WERI-Rb-1 (cell line): ENCODE results near the gene PER2.

Source experiments
- DNase-seq: peaks from one replicate; pipeline ENCODE4 v3.0.0-alpha.2; 2020
- H3K27ac ChIP-seq: fragments of 250-450 bp; sonication (Bioruptor Pico); 2 replicates; pipeline ENCODE4 v1.5.1; 2020; ENCODE audit warnings: mild to moderate bottlenecking, moderate library complexity
- H3K27me3 ChIP-seq: fragments of 250-450 bp; sonication (Bioruptor Pico); 2 replicates; pipeline ENCODE4 v1.5.1; 2021; ENCODE audit warnings: mild to moderate bottlenecking, low read depth, moderate library complexity; ENCODE audit not compliant: insufficient read depth, severe bottlenecking
- H3K36me3 ChIP-seq: fragments of 250-450 bp; sonication (Bioruptor Pico); 2 replicates; pipeline ENCODE4 v1.5.1; 2020; ENCODE audit warnings: mild to moderate bottlenecking, moderate library complexity
- H3K4me3 ChIP-seq: 2 replicates; pipeline ENCODE4 v1.5.1; 2011; ENCODE audit warnings: low read depth, mild to moderate bottlenecking, control low read depth, low read length
- H3K9me3 ChIP-seq: fragments of 250-450 bp; sonication (Bioruptor Pico); 2 replicates; pipeline ENCODE4 v1.5.1; 2021; ENCODE audit warnings: mild to moderate bottlenecking, moderate library complexity; ENCODE audit not compliant: severe bottlenecking
- CTCF ChIP-seq: IDR thresholded peaks from 2 replicates; pipeline ENCODE4 v1.5.1; 2011; ENCODE audit warnings: low read depth, mild to moderate bottlenecking, control low read depth, inconsistent platforms, low read length

PER2 gene

GRCh38 chr2:238238311-238238765 is 50.1 kb downstream of the PER2 start:
- no peaks in the 10 kb centered on the region for H3K27me3 ChIP-seq
- H3K36me3 ChIP-seq, result peaks cover 20% of the 10 kb centered on the region
- peak overlapping the region; percentile 79 for H3K4me3 ChIP-seq
- H3K27ac ChIP-seq, result peak overlapping the region; percentile 100
- DNase-seq, result no peak
- no peaks in the 10 kb centered on the region for H3K9me3 ChIP-seq
- no peak for TF ChIP-seq CTCF

DNA sequence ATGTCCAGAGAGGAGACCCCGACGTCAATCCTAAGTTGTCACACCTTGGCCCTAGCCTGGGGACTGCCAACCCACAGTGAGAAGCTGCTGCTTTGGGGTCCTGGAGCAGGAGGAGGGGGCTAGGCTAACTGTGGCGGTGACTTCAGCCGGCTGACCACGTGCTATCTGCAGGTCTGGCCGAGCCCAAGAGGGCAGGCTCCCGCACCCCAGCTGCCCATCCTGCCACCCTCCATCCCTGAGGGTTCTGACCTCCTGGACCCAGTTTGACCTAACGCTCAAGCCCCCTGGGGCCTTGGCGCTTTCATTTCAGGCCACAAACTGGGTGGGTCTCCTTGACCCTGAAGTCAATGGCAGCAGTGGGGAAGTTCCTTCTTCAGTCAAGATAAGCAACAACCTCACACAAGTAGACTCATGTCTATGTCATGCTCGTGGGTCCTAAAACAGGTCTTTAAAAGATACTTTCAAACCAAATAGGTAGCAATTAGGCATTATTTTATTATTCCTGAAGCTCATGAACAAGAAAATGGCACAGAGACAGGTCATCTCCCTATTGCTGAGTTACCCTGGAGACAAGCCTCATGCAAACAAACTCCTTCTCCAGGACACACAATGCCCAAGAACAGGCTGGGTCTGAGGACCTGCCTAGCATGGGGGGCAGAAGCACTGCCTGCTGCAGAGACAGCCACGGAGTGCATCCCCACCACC is 50.8 kb downstream of the PER2 start:
- TF ChIP-seq CTCF, result no peak
- H3K27me3 ChIP-seq, result no peaks in the 10 kb centered on the region
- peaks cover 20% of the 10 kb centered on the region for H3K36me3 ChIP-seq
- no peaks in the 10 kb centered on the region for H3K9me3 ChIP-seq
- peak overlapping the region; percentile 15 for H3K27ac ChIP-seq
- H3K4me3 ChIP-seq, result peak overlapping the region; percentile 79
- DNase-seq, result no peak

- Histone ChIP-seq H3K4me3 (no peak overlapping the region), H3K36me3 (peaks cover 20% of the 10 kb centered on the region), H3K9me3 (no peaks in the 10 kb centered on the region), H3K27me3 (no peaks in the 10 kb centered on the region), H3K27ac (peak overlapping the region; percentile 50)
- DNase-seq, result no peak
- TF ChIP-seq CTCF, result no peak
Observed at GRCh38 chr2:238236571-238236970, 51.8 kb downstream of the PER2 start.

GRCh38 chr2:238235856-238236255 is 52.6 kb downstream of the PER2 start:
- no peaks in the 10 kb centered on the region for H3K27me3 ChIP-seq
- no peak for DNase-seq
- H3K4me3 ChIP-seq, result no peak overlapping the region
- H3K27ac ChIP-seq, result peak overlapping the region; percentile 50
- peaks cover 20% of the 10 kb centered on the region for H3K36me3 ChIP-seq
- H3K9me3 ChIP-seq, result no peaks in the 10 kb centered on the region
- TF ChIP-seq CTCF, result no peak

DNA sequence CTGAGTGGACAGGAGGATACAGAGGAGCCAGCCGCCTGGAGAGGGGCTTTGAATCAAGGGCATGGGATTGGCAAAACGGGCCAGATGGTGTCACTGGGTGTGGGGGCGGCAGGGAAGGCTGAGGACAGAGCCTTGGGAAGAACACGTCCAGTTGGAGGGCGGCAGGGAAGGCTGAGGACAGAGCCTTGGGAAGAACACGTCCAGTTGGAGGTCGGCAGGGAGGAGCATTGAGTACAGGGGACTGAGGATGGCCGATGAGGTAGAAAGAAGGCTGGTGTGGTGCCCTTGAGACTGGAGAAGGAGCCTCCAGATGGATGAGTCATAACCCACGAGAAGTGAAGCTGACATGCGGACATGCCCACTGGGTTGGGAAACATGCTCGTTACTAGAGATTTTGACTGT is 53.1 kb downstream of the PER2 start:
- no peaks in the 10 kb centered on the region for H3K9me3 ChIP-seq
- peak overlapping the region; percentile 50 for H3K27ac ChIP-seq
- no peak for TF ChIP-seq CTCF
- peak; percentile 76 for DNase-seq
- peaks cover 20% of the 10 kb centered on the region for H3K36me3 ChIP-seq
- H3K27me3 ChIP-seq, result no peaks in the 10 kb centered on the region
- H3K4me3 ChIP-seq, result no peak overlapping the region

- Histone ChIP-seq H3K4me3 (no peak overlapping the region), H3K9me3 (no peaks in the 10 kb centered on the region), H3K27ac (no peak overlapping the region), H3K27me3 (no peaks in the 10 kb centered on the region), H3K36me3 (peaks cover 14% of the 10 kb centered on the region)
- TF ChIP-seq CTCF, result no peak
- DNase-seq, result no peak
Observed at GRCh38 chr2:238233625-238234024, 54.8 kb downstream of the PER2 start.
